GM18505 (cell line): Measurements from ENCODE around the gene SGCA.

Experiments
- ATAC-seq: cut with Tn5 transposase; IDR thresholded peaks from one replicate; pipeline ENCODE4 v1.9.1; 2021; ENCODE audit not compliant: unreplicated experiment
- POLR2A ChIP-seq: IDR thresholded peaks from 4 replicates; pipeline ENCODE4 v1.6.1; 2011; ENCODE audit warnings: borderline replicate concordance; ENCODE audit not compliant: insufficient read depth, insufficient read length; ENCODE audit errors: extremely low read depth

SGCA gene

GRCh38 chr17:50165867-50166517 lies at the start of gene SGCA:
TSS of gene SGCA (plus strand) at chr17:50166005. CDS start at chr17:50166041, 36 bp downstream.
- no peak for TF ChIP-seq POLR2A

DNA sequence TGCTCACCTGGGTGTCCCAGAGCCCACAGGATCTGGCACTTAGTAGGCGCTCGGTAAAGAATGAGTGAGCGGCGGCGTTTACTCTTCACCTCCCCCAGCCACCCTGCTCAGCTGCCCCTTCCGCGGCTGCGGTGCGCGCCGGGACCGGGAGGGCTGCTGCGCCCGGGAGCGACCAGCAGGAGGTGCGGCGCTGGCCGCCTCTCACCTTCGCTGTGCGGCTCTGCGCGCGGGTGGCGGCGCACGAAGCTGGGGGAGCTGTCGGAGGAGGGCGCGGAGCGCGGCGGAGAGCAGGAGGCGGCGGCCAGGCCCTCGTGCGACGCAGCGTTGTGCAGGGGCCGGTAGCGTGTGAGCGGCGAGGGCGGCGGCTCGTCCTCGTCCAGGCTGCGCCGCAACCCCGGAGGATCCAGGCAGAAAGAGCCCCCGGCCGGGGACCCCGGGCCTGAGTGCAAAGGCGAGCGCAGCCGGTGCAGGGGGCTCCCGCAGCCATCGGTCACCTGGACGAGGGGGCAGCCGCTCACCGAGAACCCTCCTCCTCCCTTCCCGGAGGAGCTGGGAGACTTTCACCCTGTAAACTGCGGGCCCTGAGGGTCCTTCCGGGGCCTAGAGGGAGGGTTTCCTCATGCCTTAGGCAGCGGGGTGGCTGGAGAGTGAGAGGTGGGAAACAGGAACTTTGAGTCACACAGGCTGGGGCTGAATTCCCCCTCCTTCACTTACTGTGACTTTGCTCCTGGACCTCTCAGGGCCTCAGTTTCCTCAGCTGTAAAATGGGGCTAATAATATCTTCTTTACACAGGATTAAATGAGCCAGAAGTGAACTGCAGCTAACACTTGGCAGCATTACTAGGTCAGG lies 48.4 kb upstream of the SGCA start:
- no peak for TF ChIP-seq POLR2A
- no peak for ATAC-seq

More at GRCh38 chr17:50165867-50166517, at the start of gene SGCA:
- no peak for ATAC-seq

- no peak for TF ChIP-seq POLR2A
- no peak for ATAC-seq
Measured at GRCh38 chr17:50118076-50118827, 47.6 kb upstream of the SGCA start.

GRCh38 chr17:50118828-50119218 lies 47.0 kb upstream of the SGCA start:
- no peak for TF ChIP-seq POLR2A
- ATAC-seq, result no peak

- no peak for ATAC-seq
- TF ChIP-seq POLR2A, result no peak
Measured at GRCh38 chr17:50120475-50121253, 45.1 kb upstream of the SGCA start.

- no peak for TF ChIP-seq POLR2A
- ATAC-seq, result no peak
Measured at GRCh38 chr17:50122945-50123344, 42.9 kb upstream of the SGCA start.

- no peak for ATAC-seq
- no peak for TF ChIP-seq POLR2A
Measured at GRCh38 chr17:50123649-50124349, 42.0 kb upstream of the SGCA start.

GRCh38 chr17:50125420-50125997 lies 40.3 kb upstream of the SGCA start:
- TF ChIP-seq POLR2A, result no peak
- ATAC-seq, result no peak

DNA sequence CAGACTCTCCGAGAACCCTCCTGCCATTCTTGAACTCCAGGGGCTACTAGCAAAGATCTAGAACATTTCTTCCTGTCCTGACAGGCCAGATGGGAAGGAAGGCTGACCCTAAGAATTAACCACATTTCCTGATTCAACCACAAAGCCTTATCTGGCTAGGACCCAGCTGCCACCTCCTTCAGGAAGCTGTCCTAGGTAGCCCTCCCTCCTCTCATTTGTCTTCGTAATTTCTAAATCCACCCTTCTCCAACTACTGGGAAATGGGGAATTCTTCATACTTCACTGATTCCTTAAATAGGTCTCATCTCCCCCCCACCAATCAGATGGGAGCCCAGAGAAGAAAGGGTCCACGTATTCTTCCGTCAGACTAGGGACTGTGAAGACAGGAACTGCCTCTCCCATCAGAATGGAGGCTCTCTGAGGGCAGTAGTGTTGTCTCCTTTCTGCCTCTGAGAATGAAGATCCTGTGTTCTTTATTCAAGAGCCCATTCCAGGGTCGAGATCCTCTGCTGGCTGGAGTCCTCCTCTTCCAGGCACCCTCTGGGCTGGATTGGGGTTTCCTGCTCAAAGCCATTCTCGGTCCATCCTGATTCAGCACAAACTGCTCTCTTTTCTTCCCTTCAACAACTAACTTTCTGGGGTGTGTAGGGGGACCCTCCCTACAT lies 38.0 kb upstream of the SGCA start:
- TF ChIP-seq POLR2A, result no peak
- no peak for ATAC-seq

- TF ChIP-seq POLR2A, result no peak
- ATAC-seq, result no peak
Measured at GRCh38 chr17:50128441-50129352, 37.1 kb upstream of the SGCA start.

GRCh38 chr17:50129353-50129727 lies 36.5 kb upstream of the SGCA start:
- no peak for ATAC-seq
- no peak for TF ChIP-seq POLR2A
